PC-3 (cell line): ENCODE measurements around the gene OGDH. TPM values are rescaled to one million over a fixed set of nuclear protein-coding genes. Genes with fewer than 3 reads are reported as not detected.

Source experiments
- ATAC-seq: fragments of 200-7000 bp; cut with Tn5 transposase; 2 replicates; pipeline ENCODE4 v1.9.1; 2020; ENCODE audit warnings: mild to moderate bottlenecking, moderate library complexity
- BruUV-seq: library from RNA; stranded (reverse); fragments of 400-500 nt; replicated peaks from 2 replicates; lab custom pipeline; 2021; lab: Mats Ljungman, UMichigan
- CTCF ChIA-PET: fragments of 300-600 bp; sonication (Branson Sonifier 250); formaldehyde crosslinking; loops from one replicate; lab custom pipeline; 2022; ENCODE audit warnings: antibody characterized with exemption; lab: Charles Lee
- POLR2A ChIA-PET: fragments of 300-600 bp; sonication (Branson Sonifier 250); formaldehyde crosslinking; loops from one replicate; lab custom pipeline; 2022; ENCODE audit warnings: antibody characterized with exemption; ENCODE audit not compliant: unreplicated experiment; lab: Charles Lee
- DNase-seq: peaks from one replicate; pipeline ENCODE4 v3.0.0-alpha.2; 2015
- H2AFZ ChIP-seq: fragments of 300-600 bp; sonication (generic); 2 replicates; pipeline ENCODE4 v1.6.0; 2016; ENCODE audit warnings: antibody characterized with exemption, low read length
- H3F3A ChIP-seq: fragments of 300-600 bp; sonication (generic); one replicate; pipeline ENCODE4 v1.6.0; 2017; ENCODE audit warnings: antibody characterized with exemption, low read length, control low read depth, mild to moderate bottlenecking; ENCODE audit not compliant: unreplicated experiment
- H3K27ac ChIP-seq: fragments of 300-600 bp; sonication (generic); 2 replicates; pipeline ENCODE4 v1.5.1; 2016; ENCODE audit warnings: mild to moderate bottlenecking, low read length
- H3K27me3 ChIP-seq: fragments of 300-600 bp; sonication (generic); 2 replicates; pipeline ENCODE4 v1.6.1; 2016; ENCODE audit warnings: low read length, mixed read lengths
- H3K36me3 ChIP-seq: fragments of 300-600 bp; sonication (generic); 2 replicates; pipeline ENCODE4 v1.6.1; 2016; ENCODE audit warnings: low read depth, mixed run types, low read length, mixed read lengths
- H3K4me1 ChIP-seq: fragments of 300-600 bp; sonication (generic); 2 replicates; pipeline ENCODE4 v1.5.1; 2016; ENCODE audit warnings: low read length; ENCODE audit not compliant: insufficient read depth
- H3K4me2 ChIP-seq: fragments of 300-600 bp; sonication (generic); 2 replicates; pipeline ENCODE4 v1.6.0; 2016; ENCODE audit warnings: low read length
- H3K4me3 ChIP-seq: fragments of 300-600 bp; sonication (generic); 2 replicates; pipeline ENCODE4 v1.5.1; 2016; ENCODE audit warnings: mild to moderate bottlenecking, low read length, mixed read lengths
- H3K79me2 ChIP-seq: fragments of 300-600 bp; sonication (generic); 2 replicates; pipeline ENCODE4 v1.6.1; 2017; ENCODE audit warnings: low read length, mixed read lengths
- H3K9ac ChIP-seq: fragments of 300-600 bp; sonication (generic); 2 replicates; pipeline ENCODE4 v1.6.0; 2016; ENCODE audit warnings: mild to moderate bottlenecking, low read length
- H3K9me2 ChIP-seq: fragments of 300-600 bp; sonication (generic); replicated peaks from 2 replicates; pipeline ENCODE4 v1.6.1; 2016; ENCODE audit warnings: mixed run types, low read length, mixed read lengths
- H3K9me3 ChIP-seq: fragments of 300-600 bp; sonication (generic); 2 replicates; pipeline ENCODE4 v1.6.1; 2016; ENCODE audit warnings: low read length, mixed read lengths
- H4K20me1 ChIP-seq: fragments of 300-600 bp; sonication (generic); 2 replicates; pipeline ENCODE4 v1.6.1; 2016; ENCODE audit warnings: low read length, mixed read lengths
- EZH2 ChIP-seq: fragments of 300-600 bp; sonication (generic); IDR thresholded peaks from one replicate; pipeline ENCODE4 v1.6.1; 2017; ENCODE audit warnings: antibody characterized with exemption, mild to moderate bottlenecking, low read length; ENCODE audit not compliant: unreplicated experiment
- EZH2phosphoT487 ChIP-seq: fragments of 300-600 bp; sonication (generic); IDR thresholded peaks from 2 replicates; pipeline ENCODE4 v1.6.1; 2018; ENCODE audit warnings: mild to moderate bottlenecking, antibody characterized with exemption, low read length, borderline replicate concordance
- intact Hi-C: fragments of 100-400 bp; cut with micrococcal nuclease; formaldehyde crosslinking; loops from 2 replicates; pipeline ENCODE4 v1.9.0; 2023
- total RNA-seq: library from RNA; depleted of rRNA; stranded (reverse); fragments of >200 nt; gene quantifications from 2 replicates; pipeline ENCODE4 v1.2.3, GENCODE V29; 2014
- TF ChIP-seq, protein P1 (sequence below): fragments of 300-600 bp; sonication (generic); conservative IDR thresholded peaks from 2 replicates; pipeline ENCODE4 v1.5.1; 2017; ENCODE audit warnings: antibody characterized with exemption, low read depth, mild to moderate bottlenecking, low read length

OGDH gene
- total RNA-seq, 1 experiment from 2014 or later: 66.2 TPM

DNA sequence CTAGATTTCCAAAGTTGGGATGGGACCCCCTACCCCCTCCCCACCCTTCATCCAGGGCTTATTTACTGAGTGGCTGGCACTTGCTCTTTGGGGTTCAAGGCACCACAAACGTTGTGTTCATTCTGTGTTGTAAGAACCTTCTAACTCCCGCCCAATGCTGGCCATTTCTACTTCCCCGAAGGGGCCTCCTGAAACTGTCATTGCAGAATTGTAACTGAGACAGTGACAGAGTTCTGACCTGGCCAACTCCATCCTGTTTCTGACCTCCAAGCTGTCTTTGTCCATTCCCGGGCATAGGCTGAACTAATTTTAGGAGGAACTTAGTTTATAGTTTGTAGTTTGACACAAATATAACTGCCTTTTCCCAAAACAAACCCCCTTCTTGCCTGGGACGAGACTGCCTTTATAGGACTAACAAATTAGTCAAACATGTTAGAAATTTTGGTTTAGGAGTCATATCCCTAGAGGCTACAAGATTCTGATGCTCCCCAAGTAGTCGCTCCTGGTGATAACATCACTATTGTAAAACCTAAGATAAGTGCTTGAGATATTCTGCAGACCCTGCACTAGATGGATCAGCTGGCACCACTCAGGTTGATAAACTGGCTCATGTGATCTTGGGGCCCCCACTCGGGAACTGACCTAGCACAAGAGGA is 107.4 kb downstream of the OGDH start:
- Histone ChIP-seq H2AFZ (no peak overlapping the region), H3K9ac (no peak overlapping the region), H4K20me1 (no peaks in the 10 kb centered on the region), H3K4me3 (no peak overlapping the region), H3F3A (no peaks in the 10 kb centered on the region), H3K9me2 (no peaks in the 10 kb centered on the region), H3K27me3 (no peaks in the 10 kb centered on the region), H3K79me2 (no peaks in the 10 kb centered on the region), H3K4me2 (no peak overlapping the region), H3K36me3 (no peaks in the 10 kb centered on the region; the same call in 1 of the 2 replicates), H3K27ac (no peak overlapping the region), H3K9me3 (no peaks in the 10 kb centered on the region), H3K4me1 (peaks cover 17% of the 10 kb centered on the region)
- TF ChIP-seq EZH2 (no peak), EZH2phosphoT487 (no peak)
- TF ChIP-seq, protein P1, sequence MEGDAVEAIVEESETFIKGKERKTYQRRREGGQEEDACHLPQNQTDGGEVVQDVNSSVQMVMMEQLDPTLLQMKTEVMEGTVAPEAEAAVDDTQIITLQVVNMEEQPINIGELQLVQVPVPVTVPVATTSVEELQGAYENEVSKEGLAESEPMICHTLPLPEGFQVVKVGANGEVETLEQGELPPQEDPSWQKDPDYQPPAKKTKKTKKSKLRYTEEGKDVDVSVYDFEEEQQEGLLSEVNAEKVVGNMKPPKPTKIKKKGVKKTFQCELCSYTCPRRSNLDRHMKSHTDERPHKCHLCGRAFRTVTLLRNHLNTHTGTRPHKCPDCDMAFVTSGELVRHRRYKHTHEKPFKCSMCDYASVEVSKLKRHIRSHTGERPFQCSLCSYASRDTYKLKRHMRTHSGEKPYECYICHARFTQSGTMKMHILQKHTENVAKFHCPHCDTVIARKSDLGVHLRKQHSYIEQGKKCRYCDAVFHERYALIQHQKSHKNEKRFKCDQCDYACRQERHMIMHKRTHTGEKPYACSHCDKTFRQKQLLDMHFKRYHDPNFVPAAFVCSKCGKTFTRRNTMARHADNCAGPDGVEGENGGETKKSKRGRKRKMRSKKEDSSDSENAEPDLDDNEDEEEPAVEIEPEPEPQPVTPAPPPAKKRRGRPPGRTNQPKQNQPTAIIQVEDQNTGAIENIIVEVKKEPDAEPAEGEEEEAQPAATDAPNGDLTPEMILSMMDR: no peak
- ATAC-seq (no peak), DNase-seq (no peak)
- BruUV-seq: no TSS peak
- POLR2A ChIA-PET: no interaction called here
- CTCF ChIA-PET: no interaction called here
- intact Hi-C loops: no loop called here

DNA sequence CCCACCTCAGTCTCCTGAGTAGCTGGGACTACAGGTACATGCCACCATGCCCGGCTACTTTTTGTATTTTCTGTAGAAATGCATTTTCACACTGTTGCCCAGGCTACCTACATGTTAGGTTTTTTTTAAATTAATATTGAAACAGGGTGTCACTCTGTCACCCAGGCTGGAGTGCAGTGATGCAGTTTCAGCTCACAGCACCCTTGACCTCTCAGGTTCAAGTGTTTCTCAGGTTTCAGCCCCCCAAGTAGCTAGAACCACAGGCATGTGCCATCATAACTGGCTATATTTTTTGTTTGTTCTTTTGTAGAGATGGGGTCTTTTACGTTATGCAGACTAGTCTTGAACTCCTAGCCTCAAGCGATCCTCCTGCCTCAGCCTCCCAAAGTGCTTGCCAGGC is 109.8 kb downstream of the OGDH start:
- Histone ChIP-seq H3K36me3 (no peaks in the 10 kb centered on the region), H3K4me2 (no peak overlapping the region), H3K9ac (no peak overlapping the region), H3K9me2 (no peaks in the 10 kb centered on the region), H3K27ac (no peak overlapping the region), H4K20me1 (no peaks in the 10 kb centered on the region), H3K27me3 (no peaks in the 10 kb centered on the region), H3K4me3 (no peak overlapping the region), H2AFZ (no peak overlapping the region), H3K4me1 (peaks cover 17% of the 10 kb centered on the region), H3K9me3 (no peaks in the 10 kb centered on the region), H3K79me2 (no peaks in the 10 kb centered on the region), H3F3A (no peaks in the 10 kb centered on the region)
- no peak for ATAC-seq
- DNase-seq: no peak
- intact Hi-C loops: no loop called here
- no TSS peak for BruUV-seq
- TF ChIP-seq EZH2: no peak
- ChIA-PET POLR2A (no interaction called here), CTCF (no interaction called here)

- Histone ChIP-seq H3K9me3 (no peaks in the 10 kb centered on the region), H3K4me2 (no peak overlapping the region), H4K20me1 (no peaks in the 10 kb centered on the region), H3K27ac (no peak overlapping the region), H3K9me2 (no peaks in the 10 kb centered on the region), H3K4me3 (no peak overlapping the region), H3K27me3 (no peaks in the 10 kb centered on the region), H3K36me3 (no peaks in the 10 kb centered on the region), H3K79me2 (no peaks in the 10 kb centered on the region), H2AFZ (no peak overlapping the region), H3K9ac (no peak overlapping the region), H3F3A (no peaks in the 10 kb centered on the region), H3K4me1 (peaks cover 5% of the 10 kb centered on the region; the same call in 1 of the 2 replicates)
- BruUV-seq: no TSS peak
- CTCF ChIA-PET: no interaction called here
- intact Hi-C loops: no loop called here
- POLR2A ChIA-PET: no interaction called here
- TF ChIP-seq EZH2phosphoT487: no peak
- TF ChIP-seq EZH2: no peak
- TF ChIP-seq, protein P1: no peak
- no peak for DNase-seq
- no peak for ATAC-seq
Measured at GRCh38 chr7:44720301-44720700, 113.9 kb downstream of the OGDH start.
